Pancreas (tissue), 10 donors: Measurements from ENCODE around the gene FAM222A. TPM values are rescaled to one million over a fixed set of nuclear protein-coding genes. Genes with fewer than 3 reads are reported as not detected.

Source experiments
- ATAC-seq, 4 donors: fragments of 200-7000 bp; cut with Tn5 transposase; one replicate each; pipeline versions ENCODE4 v1.8.0 to v1.9.1; 2020; ENCODE audit warnings: mild to moderate bottlenecking in 4 of 4, moderate library complexity in 4 of 4
- DNase-seq, 6 donors: peaks; one replicate each; pipeline ENCODE4 v3.0.0-alpha.2; 2020
- FAIRE-seq: peaks from 2 replicates; lab custom pipeline; 2012; peaks lifted over from hg19 to GRCh38; lab: Jason Lieb, UNC
- H3K27ac ChIP-seq, 4 donors: fragments of 200-600 bp; sonication (generic); 1 replicate in 3 of 4; 2 replicates in 1 of 4; pipeline versions ENCODE4 v1.5.0 to v1.8.0; 2020
- H3K27me3 ChIP-seq, 4 donors: fragments of 200-600 bp; one replicate each; pipeline ENCODE4 v1.8.0; 2021
- H3K36me3 ChIP-seq, 3 donors: fragments of 200-600 bp; sonication (generic) in 1 of 3; one replicate each; pipeline versions ENCODE4 v1.5.0 to v1.8.0; 2020 to 2021
- H3K4me1 ChIP-seq, 3 donors: fragments of 200-600 bp; one replicate each; pipeline ENCODE4 v1.8.0; 2021
- H3K4me3 ChIP-seq, 4 donors: fragments of 200-600 bp; sonication (generic) in 2 of 4; one replicate each; pipeline versions ENCODE4 v1.5.0 to v1.8.0; 2020 to 2021
- H3K9me3 ChIP-seq, 4 donors: fragments of 200-600 bp; one replicate each; pipeline ENCODE4 v1.8.0; 2021
- WGBS, 2 donors: extraction: QIAGEN DNeasy Blood & Tissue Kit; methylation state at CpG; one replicate each; pipeline ENCODE4 v1.1.7; 2013; 5-methylcytosine and 5-hydroxymethylcytosine counted together
- intact Hi-C, 3 donors: fragments of 100-400 bp; cut with DNase I; formaldehyde crosslinking; loops; one replicate each; pipeline versions ENCODE4 v1.11.1 to v1.14.2; 2022
- polyA plus RNA-seq, 2 donors: library from polyadenylated mRNA; stranded (reverse); fragments of 200-250 nt; gene quantifications; one replicate each; pipeline ENCODE4 v1.2.3, GENCODE V29; 2013
- total RNA-seq, 6 donors: library from RNA; stranded (reverse); fragmentation: NEBNext Ultra II Directional in 4 of 6; extraction: Animal tissue kit (Norgen Biotek cat#: 25700) in 4 of 6; gene quantifications; one replicate each; pipeline versions ENCODE4 v1.2.1 to v1.2.4, GENCODE V29; 2021 to 2023
- TF ChIP-seq, protein P1 (sequence below), 4 donors: fragments of 200-600 bp; sonication (generic) in 3 of 4; IDR thresholded peaks; one replicate each; pipeline versions ENCODE4 v1.5.0 to v1.8.0; 2021; ENCODE audit warnings: antibody characterized with exemption in 4 of 4
- donor health status: healthy with polysubstance abuse.
- donor health status: DM: no; HTN: no; CAD: no; lungs with moderate emphysema.
- donor health status: DM: no; HTN: no; CAD: no.
- donor health status: control.
- donor health status: control.
- donor health status: Bipolar disorder and iron deficiency.
- donor health status: DM: yes; HTN: yes; CAD: no.
- donor health status: DM: no; HTN: no; CAD: no.
- donor health status: DM: no; HTN: no; CAD: no.
- donor health status: DM: yes; HTN: yes; CAD: no.

The FAM222A gene
- total and polyA plus RNA-seq, 8 donors: 2.1 to 14.6 (median 3.8) TPM

DNA sequence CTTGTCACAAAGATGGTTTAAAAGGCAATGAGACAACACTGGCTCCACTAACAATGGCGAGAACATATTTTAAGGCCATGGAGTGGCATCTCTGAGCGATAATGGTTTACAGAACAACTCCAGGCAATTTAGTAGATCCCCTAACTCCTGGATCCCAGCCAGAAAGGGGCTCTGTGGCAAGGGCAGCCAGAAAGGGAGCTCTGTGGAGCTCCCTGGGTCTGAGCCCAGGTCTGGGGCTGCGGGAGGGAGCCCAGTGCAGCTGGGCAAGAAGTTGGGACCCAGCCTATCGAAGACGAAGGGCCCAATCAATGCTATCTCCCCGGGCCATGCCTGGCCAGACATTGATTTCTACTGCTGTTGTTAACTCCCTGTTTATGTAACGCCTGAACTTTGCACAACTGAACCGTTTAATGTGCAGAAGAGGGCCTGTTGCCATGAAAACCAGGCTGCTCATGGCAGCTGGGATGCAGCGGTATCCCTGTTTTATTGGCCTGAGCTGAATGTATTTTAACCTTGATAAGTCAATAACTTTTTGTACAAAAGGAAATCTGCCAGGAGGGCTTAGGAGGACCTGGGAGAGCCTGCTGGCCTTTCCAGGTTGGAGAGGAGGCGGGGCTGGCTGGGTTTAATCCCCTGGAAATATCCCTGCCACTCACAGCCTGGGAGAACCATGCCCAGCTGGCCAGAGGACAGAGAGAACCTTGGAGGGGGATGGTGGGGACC lies 6.7 kb upstream of the FAM222A start:
- FAIRE-seq: no peak
- H3K27ac ChIP-seq: peak overlapping the region in 2 of 4 donors; percentile 3 to 53
- H3K4me1 ChIP-seq: peaks cover 0 to 16% (median 14%) of the 10 kb centered on the region in 3 donors
- TF ChIP-seq, protein P1, sequence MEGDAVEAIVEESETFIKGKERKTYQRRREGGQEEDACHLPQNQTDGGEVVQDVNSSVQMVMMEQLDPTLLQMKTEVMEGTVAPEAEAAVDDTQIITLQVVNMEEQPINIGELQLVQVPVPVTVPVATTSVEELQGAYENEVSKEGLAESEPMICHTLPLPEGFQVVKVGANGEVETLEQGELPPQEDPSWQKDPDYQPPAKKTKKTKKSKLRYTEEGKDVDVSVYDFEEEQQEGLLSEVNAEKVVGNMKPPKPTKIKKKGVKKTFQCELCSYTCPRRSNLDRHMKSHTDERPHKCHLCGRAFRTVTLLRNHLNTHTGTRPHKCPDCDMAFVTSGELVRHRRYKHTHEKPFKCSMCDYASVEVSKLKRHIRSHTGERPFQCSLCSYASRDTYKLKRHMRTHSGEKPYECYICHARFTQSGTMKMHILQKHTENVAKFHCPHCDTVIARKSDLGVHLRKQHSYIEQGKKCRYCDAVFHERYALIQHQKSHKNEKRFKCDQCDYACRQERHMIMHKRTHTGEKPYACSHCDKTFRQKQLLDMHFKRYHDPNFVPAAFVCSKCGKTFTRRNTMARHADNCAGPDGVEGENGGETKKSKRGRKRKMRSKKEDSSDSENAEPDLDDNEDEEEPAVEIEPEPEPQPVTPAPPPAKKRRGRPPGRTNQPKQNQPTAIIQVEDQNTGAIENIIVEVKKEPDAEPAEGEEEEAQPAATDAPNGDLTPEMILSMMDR (IDR thresholded peaks at IDR 0.05): no peak
- H3K27me3 ChIP-seq: no peaks in the 10 kb centered on the region
- no peaks in the 10 kb centered on the region for H3K9me3 ChIP-seq
- ATAC-seq: peak; percentile 68 to 85 (median 69)
- peak in 2 of 6 donors; percentile 60 to 81 for DNase-seq
- intact Hi-C loops: no loop called here
- 9 to 13% methylated on average over 10 of the region's 10 CpGs for WGBS, 2 donors
- H3K4me3 ChIP-seq: no peak overlapping the region
- no peaks in the 10 kb centered on the region for H3K36me3 ChIP-seq

DNA sequence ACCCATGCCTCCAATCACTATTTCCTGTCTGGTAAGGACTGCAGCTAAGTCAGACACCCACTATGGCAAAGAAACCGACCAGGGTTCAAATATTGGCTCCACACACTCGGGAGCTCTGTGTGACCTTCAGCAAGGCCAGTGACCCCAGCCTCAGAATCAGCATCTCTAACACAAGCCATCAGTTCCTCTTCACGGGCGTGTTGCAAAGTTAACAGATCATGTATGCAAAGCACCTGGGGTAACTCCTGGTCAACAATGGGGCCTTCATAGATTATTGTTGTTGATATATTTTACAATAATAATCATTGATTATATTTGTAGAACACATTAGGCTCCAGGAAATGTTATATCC lies 6.2 kb upstream of the FAM222A start:
- Histone ChIP-seq H3K4me1 (peaks cover 0 to 22% (median 18%) of the 10 kb centered on the region in 3 donors), H3K36me3 (no peaks in the 10 kb centered on the region), H3K4me3 (no peak overlapping the region), H3K27ac (peak overlapping the region in 2 of 4 donors; percentile 3 to 53), H3K9me3 (no peaks in the 10 kb centered on the region), H3K27me3 (no peaks in the 10 kb centered on the region)
- 10 to 21% methylated on average over 4 of the region's 4 CpGs for WGBS, 2 donors
- TF ChIP-seq, protein P1 (IDR thresholded peaks at IDR 0.05): no peak
- intact Hi-C loops: no loop called here
- no peak for DNase-seq
- no peak for FAIRE-seq
- ATAC-seq: no peak

DNA sequence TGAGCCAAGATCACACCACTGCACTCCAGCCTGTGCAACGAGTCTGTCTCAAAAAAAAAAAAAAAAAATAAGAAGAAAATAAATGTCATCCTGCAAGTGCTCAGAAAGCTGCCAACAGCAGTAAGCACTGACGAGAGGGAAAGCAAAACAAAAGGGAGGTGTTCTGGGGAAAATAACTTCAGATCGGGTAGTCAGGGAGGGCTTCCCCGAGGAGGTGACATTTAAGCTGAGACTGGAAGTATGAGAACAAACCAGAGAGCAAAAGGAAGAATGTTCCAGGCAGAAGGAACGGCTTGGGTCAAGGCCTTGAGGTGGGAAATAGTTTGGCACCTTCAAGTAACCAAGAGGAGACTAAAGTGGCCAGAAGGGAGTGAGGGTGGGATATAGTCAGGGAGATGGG lies 4.7 kb upstream of the FAM222A start:
- 51 to 56% methylated on average over 5 of the region's 5 CpGs for WGBS, 2 donors
- peaks cover 0 to 26% (median 26%) of the 10 kb centered on the region in 3 donors for H3K4me1 ChIP-seq
- no peaks in the 10 kb centered on the region for H3K27me3 ChIP-seq
- H3K36me3 ChIP-seq: no peaks in the 10 kb centered on the region
- no peak for FAIRE-seq
- TF ChIP-seq, protein P1 (IDR thresholded peaks at IDR 0.05): no peak
- ATAC-seq: no peak
- no peak for DNase-seq
- H3K27ac ChIP-seq: peak overlapping the region in 2 of 4 donors; percentile 40 to 42
- H3K9me3 ChIP-seq: no peaks in the 10 kb centered on the region
- H3K4me3 ChIP-seq: no peak overlapping the region
- intact Hi-C loops: no loop called here

DNA sequence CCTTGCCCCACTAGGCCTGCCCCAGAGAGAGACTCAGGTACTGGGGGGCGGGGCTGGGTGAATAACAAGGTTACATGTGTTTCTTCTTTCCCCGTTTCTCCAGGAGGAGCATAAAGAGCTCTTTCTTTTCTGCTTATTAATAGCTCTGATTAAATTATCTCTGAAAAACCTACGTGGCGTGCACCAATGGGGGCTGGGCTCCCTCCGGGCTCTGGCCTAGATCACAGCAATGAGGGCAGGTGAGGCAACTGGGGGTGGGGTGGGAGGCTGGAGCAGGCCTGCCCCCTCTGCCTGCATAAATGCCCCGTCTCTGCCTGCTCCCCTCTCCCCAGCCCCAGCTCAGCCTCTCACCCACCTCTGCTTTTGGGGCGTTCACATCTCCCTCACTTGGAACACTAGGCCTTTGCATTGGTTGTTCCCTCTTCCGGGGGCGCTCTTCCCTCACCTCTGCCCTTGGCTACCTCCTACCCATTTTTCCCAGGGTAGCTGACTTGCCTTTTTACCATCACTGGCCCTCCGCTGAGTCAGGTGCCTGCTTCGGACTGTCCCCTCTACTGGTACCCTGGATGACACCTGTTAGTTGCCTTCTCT lies 4.1 kb upstream of the FAM222A start:
- TF ChIP-seq, protein P1 (IDR thresholded peaks at IDR 0.05): no peak
- Histone ChIP-seq H3K4me1 (peaks cover 0 to 26% (median 26%) of the 10 kb centered on the region in 3 donors), H3K4me3 (no peak overlapping the region), H3K27ac (peak overlapping the region in 3 of 4 donors; percentile 36 to 42 (median 40)), H3K9me3 (no peaks in the 10 kb centered on the region), H3K27me3 (no peaks in the 10 kb centered on the region), H3K36me3 (no peaks in the 10 kb centered on the region)
- FAIRE-seq (no peak), DNase-seq (peak in 2 of 6 donors; percentile 41 to 57), ATAC-seq (no peak)
- intact Hi-C loops: no loop called here
- 66 to 73% methylated on average over 11 of the region's 11 CpGs for WGBS, 2 donors
